ENCODE data around the gene LRRC17.

DNA sequence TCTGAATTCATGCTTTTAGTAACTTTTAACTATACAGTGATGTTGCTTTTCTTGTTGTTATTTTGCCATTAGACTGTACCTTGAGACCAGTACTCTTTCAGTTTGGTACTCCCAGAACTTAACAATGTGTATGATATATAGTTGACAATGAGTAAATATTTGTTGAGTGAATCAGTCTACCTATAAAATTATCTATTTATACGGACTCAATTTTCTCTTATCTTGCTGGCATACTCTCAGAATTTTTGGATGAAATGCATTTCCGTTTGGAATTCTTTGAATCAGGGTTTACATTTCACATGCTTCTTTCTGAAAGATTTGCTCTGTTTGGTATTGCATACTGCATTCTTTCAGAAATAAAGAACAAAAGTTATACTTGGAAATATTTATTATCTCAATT is 47.8 kb upstream of the LRRC17 start:
- TF ChIP-seq, protein P1, sequence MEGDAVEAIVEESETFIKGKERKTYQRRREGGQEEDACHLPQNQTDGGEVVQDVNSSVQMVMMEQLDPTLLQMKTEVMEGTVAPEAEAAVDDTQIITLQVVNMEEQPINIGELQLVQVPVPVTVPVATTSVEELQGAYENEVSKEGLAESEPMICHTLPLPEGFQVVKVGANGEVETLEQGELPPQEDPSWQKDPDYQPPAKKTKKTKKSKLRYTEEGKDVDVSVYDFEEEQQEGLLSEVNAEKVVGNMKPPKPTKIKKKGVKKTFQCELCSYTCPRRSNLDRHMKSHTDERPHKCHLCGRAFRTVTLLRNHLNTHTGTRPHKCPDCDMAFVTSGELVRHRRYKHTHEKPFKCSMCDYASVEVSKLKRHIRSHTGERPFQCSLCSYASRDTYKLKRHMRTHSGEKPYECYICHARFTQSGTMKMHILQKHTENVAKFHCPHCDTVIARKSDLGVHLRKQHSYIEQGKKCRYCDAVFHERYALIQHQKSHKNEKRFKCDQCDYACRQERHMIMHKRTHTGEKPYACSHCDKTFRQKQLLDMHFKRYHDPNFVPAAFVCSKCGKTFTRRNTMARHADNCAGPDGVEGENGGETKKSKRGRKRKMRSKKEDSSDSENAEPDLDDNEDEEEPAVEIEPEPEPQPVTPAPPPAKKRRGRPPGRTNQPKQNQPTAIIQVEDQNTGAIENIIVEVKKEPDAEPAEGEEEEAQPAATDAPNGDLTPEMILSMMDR (IDR thresholded peaks at IDR 0.05), result no peak
- TF ChIP-seq POLR2A (IDR thresholded peaks at IDR 0.05), result no peak

Measured in adrenal gland (tissue), 5 donors.